Upper lobe of right lung (tissue), 1 donor: ENCODE results near the gene SRGAP1. TPM values are rescaled to one million over a fixed set of nuclear protein-coding genes. Genes with fewer than 3 reads are reported as not detected.

Experiments
- ATAC-seq: fragments of 200-7000 bp; cut with Tn5 transposase; one replicate; pipeline ENCODE4 v1.9.1; 2020; ENCODE audit warnings: mild to moderate bottlenecking, moderate library complexity
- DNase-seq: peaks from one replicate; pipeline ENCODE4 v3.0.0-alpha.2; 2020
- H3K27ac ChIP-seq: fragments of 200-600 bp; one replicate; pipeline ENCODE4 v1.8.0; 2022
- H3K27me3 ChIP-seq: fragments of 200-600 bp; one replicate; pipeline ENCODE4 v1.8.0; 2022; ENCODE audit warnings: mild to moderate bottlenecking
- H3K36me3 ChIP-seq: fragments of 200-600 bp; one replicate; pipeline ENCODE4 v1.8.0; 2022
- H3K4me1 ChIP-seq: fragments of 200-600 bp; one replicate; pipeline ENCODE4 v1.8.0; 2022
- H3K4me3 ChIP-seq: fragments of 200-600 bp; one replicate; pipeline ENCODE4 v1.8.0; 2022; ENCODE audit warnings: mild to moderate bottlenecking
- H3K9me3 ChIP-seq: fragments of 200-600 bp; one replicate; pipeline ENCODE4 v1.8.0; 2022
- intact Hi-C: fragments of 100-400 bp; cut with DNase I; formaldehyde crosslinking; loops from one replicate; pipeline ENCODE4 v1.11.0; 2022
- total RNA-seq: library from RNA; stranded (reverse); fragmentation: NEBNext Ultra II Directional; extraction: Animal tissue kit (Norgen Biotek cat#: 25700); gene quantifications from one replicate; pipeline ENCODE4 v1.2.1, GENCODE V29; 2021
- TF ChIP-seq, protein P1 (sequence below): fragments of 200-600 bp; IDR thresholded peaks from one replicate; pipeline ENCODE4 v1.8.0; 2022; ENCODE audit warnings: antibody characterized with exemption
- donor health status: DM: no; HTN: yes; CAD: no; lungs with severe emphysema.

SRGAP1 gene
- total RNA-seq, 1 donor from 2014 or later: 11.4 TPM

DNA sequence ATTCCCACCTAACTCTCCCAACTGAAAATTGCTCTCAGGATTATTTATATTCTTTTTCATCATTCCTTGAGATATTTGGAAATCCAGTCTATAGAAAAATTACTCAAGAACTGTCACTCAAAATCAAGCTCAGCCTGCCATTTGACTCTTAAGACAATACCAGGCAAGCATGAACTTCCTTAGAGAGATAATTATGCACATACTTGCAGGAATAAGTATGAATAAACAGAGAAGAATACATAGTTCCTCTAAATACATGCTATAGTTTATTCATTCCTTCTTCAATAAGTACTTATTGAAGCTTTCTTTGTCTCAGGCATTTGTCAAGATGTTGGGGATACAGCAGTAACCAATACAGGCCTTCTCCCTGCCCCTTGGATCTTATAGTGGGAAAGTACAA is 154.1 kb downstream of the SRGAP1 start:
- no peaks in the 10 kb centered on the region for H3K27me3 ChIP-seq
- DNase-seq (no peak), ATAC-seq (no peak)
- no peaks in the 10 kb centered on the region for H3K36me3 ChIP-seq
- no peak overlapping the region for H3K27ac ChIP-seq
- TF ChIP-seq, protein P1, sequence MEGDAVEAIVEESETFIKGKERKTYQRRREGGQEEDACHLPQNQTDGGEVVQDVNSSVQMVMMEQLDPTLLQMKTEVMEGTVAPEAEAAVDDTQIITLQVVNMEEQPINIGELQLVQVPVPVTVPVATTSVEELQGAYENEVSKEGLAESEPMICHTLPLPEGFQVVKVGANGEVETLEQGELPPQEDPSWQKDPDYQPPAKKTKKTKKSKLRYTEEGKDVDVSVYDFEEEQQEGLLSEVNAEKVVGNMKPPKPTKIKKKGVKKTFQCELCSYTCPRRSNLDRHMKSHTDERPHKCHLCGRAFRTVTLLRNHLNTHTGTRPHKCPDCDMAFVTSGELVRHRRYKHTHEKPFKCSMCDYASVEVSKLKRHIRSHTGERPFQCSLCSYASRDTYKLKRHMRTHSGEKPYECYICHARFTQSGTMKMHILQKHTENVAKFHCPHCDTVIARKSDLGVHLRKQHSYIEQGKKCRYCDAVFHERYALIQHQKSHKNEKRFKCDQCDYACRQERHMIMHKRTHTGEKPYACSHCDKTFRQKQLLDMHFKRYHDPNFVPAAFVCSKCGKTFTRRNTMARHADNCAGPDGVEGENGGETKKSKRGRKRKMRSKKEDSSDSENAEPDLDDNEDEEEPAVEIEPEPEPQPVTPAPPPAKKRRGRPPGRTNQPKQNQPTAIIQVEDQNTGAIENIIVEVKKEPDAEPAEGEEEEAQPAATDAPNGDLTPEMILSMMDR: no peak
- H3K4me1 ChIP-seq: no peaks in the 10 kb centered on the region
- intact Hi-C loops: no loop called here
- H3K9me3 ChIP-seq: no peaks in the 10 kb centered on the region
- H3K4me3 ChIP-seq: no peak overlapping the region

DNA sequence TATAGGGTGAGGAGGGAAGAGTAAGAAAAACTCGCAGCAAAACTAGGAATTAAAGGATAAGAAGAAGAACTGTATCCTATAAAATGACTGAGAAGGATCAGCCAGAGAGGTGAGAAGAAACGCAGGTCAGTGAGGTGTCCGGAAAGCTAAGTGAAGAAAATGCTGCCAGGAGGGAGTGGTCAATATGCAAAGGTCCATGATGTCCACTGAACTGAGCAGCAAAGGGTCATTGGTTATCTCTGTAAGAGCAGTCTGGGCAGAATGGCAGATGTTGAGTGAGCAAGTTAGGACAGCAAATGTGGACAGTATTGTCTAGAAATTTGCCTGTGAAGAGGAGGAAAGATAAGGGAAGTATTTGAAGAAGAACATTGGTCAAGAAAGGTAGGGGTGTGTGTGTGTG is 155.4 kb downstream of the SRGAP1 start:
- intact Hi-C loops: no loop called here
- H3K36me3 ChIP-seq: no peaks in the 10 kb centered on the region
- no peak overlapping the region for H3K4me3 ChIP-seq
- H3K4me1 ChIP-seq: no peaks in the 10 kb centered on the region
- ATAC-seq (no peak), DNase-seq (no peak)
- H3K27me3 ChIP-seq: no peaks in the 10 kb centered on the region
- TF ChIP-seq, protein P1: no peak
- no peak overlapping the region for H3K27ac ChIP-seq
- H3K9me3 ChIP-seq: no peaks in the 10 kb centered on the region

DNA sequence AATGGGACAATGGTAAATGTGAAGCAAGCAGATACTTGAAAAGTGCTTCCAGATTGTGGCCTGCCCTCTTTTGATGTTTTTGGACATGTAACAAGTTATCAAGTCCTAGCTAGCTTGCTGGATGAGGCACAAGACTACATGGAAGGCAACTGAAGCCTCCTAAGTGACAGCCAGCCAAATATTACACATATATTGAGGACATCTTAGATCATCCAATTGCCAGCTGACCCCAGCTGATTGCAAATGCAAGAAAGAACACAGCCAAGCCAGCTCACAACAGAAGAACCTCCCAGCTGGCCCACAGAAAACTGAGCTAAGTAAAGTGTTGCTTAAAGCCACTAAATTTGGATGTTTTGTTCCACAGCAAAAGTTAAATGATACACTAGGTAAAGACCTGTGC is 156.9 kb downstream of the SRGAP1 start:
- Histone ChIP-seq H3K27ac (no peak overlapping the region), H3K36me3 (no peaks in the 10 kb centered on the region), H3K4me3 (no peak overlapping the region), H3K9me3 (no peaks in the 10 kb centered on the region), H3K4me1 (no peaks in the 10 kb centered on the region), H3K27me3 (no peaks in the 10 kb centered on the region)
- ATAC-seq: no peak
- no peak for DNase-seq
- TF ChIP-seq, protein P1: no peak
- intact Hi-C loops: no loop called here

DNA sequence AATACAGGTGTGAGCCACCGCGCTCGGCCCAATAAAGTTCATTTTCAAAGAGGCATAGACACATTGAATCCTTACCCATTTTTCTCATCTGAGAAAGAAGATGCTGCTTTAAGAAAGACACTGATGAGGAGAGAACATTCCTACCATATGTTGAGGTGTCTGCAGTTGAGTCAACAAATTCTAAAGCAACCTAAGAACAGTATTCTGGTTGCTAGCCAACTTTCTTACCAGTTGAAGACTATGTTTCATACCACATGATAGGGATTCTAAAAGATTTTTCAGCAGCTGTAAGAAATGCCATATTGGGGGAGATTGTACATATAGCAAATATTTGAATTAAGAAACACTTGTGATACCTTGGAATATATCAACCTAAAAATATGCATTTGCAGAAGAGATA is 160.1 kb downstream of the SRGAP1 start:
- intact Hi-C loops: no loop called here
- Histone ChIP-seq H3K9me3 (no peaks in the 10 kb centered on the region), H3K4me3 (no peak overlapping the region), H3K4me1 (no peaks in the 10 kb centered on the region), H3K36me3 (no peaks in the 10 kb centered on the region), H3K27me3 (no peaks in the 10 kb centered on the region), H3K27ac (no peak overlapping the region)
- no peak for DNase-seq
- no peak for ATAC-seq
- TF ChIP-seq, protein P1: no peak

DNA sequence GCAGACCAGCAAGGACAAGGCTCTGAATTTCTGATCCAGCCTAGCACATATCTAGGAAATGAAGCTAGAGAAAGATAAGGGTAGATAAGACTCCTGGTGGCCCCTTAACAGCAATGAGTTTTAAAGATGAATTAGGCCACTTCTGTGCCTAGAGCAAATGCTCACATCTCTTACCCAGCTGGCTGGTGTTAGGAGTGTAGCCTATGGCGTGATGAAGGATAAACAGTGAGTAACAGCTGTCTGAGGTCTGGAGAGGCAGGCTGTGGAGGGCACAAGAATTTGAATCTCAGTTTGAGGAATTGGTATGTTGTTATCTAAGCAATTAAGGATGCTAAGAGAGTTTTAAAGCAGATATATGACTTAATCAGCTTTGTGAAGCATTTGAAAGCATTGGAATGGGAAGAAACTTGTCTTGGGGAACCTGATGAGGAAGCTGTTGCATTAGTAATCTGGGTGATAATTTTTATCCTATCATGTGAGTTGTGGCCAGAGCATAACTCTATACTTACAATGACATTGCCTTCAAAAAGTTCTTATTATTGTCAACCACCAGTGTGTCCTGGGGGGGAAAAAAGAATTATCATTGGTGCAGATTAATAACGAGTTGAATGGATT is 161.8 kb downstream of the SRGAP1 start:
- H3K9me3 ChIP-seq: no peaks in the 10 kb centered on the region
- no peaks in the 10 kb centered on the region for H3K27me3 ChIP-seq
- intact Hi-C loops: no loop called here
- H3K36me3 ChIP-seq: no peaks in the 10 kb centered on the region
- TF ChIP-seq, protein P1: no peak
- no peak overlapping the region for H3K4me3 ChIP-seq
- ATAC-seq (no peak), DNase-seq (no peak)
- H3K4me1 ChIP-seq: no peaks in the 10 kb centered on the region
- no peak overlapping the region for H3K27ac ChIP-seq

DNA sequence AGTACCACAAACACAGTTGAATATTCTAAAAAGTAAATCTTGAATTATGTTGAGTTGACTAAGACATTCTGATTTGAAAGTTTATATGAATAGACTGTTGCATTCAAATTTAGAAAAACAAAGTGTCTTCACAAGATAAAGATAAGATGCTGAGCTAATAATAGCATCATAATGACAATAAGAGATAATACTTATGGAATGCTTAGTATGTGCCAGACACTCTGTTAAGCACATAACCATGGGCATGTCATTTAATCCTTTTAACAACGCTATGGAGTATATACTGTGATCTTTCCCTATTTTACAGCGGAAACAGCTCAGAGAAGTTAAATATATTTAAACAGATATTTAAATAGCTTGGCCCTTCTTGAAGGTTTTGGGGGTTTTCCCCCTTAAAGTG is 163.4 kb downstream of the SRGAP1 start:
- no peak overlapping the region for H3K27ac ChIP-seq
- no peaks in the 10 kb centered on the region for H3K36me3 ChIP-seq
- no peaks in the 10 kb centered on the region for H3K9me3 ChIP-seq
- no peaks in the 10 kb centered on the region for H3K27me3 ChIP-seq
- DNase-seq: no peak
- intact Hi-C loops: no loop called here
- TF ChIP-seq, protein P1: no peak
- ATAC-seq: no peak
- no peak overlapping the region for H3K4me3 ChIP-seq
- no peaks in the 10 kb centered on the region for H3K4me1 ChIP-seq
